ENCODE measurements around the gene ATP6V1G1. TPM values are rescaled to one million over a fixed set of nuclear protein-coding genes. Genes with fewer than 3 reads are reported as not detected.

Gene ATP6V1G1
- 70.4 and 78.7 TPM in 2 replicates for total RNA-seq

GRCh38 chr9:114587345-114588202 lies at the start of gene ATP6V1G1:
Gene ATP6V1G1 (plus strand): TSS chr9:114587769. CDS start chr9:114587839, 70 bp downstream.

Other genes with a start within 250 kb of the ATP6V1G1 start
- 8.2 and 8.9 TPM in 2 replicates for gene AKNA, start 199.8 kb upstream of the ATP6V1G1 start, total RNA-seq
- 0.29 and 0.35 TPM in 2 replicates for gene WHRN, start 82.3 kb upstream of the ATP6V1G1 start, total RNA-seq
- 5.8 and 6.3 TPM in 2 replicates for gene TMEM268, start 23.5 kb downstream of the ATP6V1G1 start, total RNA-seq
- not detected in 2 replicates for gene TEX53, start 70.0 kb downstream of the ATP6V1G1 start, total RNA-seq
- not detected in 2 replicates for gene TEX48, start 94.4 kb downstream of the ATP6V1G1 start, total RNA-seq
- gene TNFSF15, start 218.3 kb downstream of the ATP6V1G1 start, total RNA-seq: under 0.01 TPM in 1 of 2 replicates, not detected in the other

Data from myometrial cell (primary cell).